DND-41 (cell line): ENCODE data around the gene ARRDC1.

Experiments used
- CTCF ChIP-seq: IDR thresholded peaks from 2 replicates; pipeline ENCODE4 v1.5.1; 2012; ENCODE audit warnings: borderline replicate concordance, low read length, moderate library complexity, mild to moderate bottlenecking; ENCODE audit not compliant: poor library complexity, severe bottlenecking; ENCODE audit errors: extremely low read depth
- EZH2 ChIP-seq: IDR thresholded peaks from 3 replicates; pipeline ENCODE4 v1.6.1; 2012; ENCODE audit warnings: borderline replicate concordance, low read depth, mild to moderate bottlenecking, moderate library complexity, low read length, inconsistent platforms; ENCODE audit not compliant: severe bottlenecking

DNA sequence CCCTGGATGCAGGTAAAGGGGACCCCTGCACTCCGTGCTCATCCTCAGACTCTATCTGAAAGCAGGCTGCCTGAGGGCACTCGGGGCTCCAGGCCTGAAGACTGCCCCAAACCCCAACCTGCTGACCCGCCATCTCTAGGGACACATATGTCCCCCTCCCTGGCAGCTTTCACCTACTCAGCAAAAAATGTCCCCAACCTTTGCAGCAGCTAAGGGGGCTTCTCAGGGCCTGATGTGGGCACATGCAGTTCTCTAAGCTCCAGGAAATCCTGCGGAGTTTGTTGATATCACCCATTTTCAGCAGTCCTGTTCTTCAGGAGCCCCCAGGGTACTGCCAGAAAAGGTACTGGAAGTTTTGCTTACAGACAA is 24.5 kb upstream of the ARRDC1 start:
- no peak for TF ChIP-seq CTCF
- TF ChIP-seq EZH2, result no peak
